Right renal cortex interstitium (tissue), 3 donors: ENCODE measurements around the gene EFCAB14. TPM values are rescaled to one million over a fixed set of nuclear protein-coding genes. Genes with fewer than 3 reads are reported as not detected.
A peak's percentile ranks its signal among the peaks of the same experiment; 100 is the strongest.
"Not testable (repeated sequence)": the region's sequence is repeated elsewhere in the genome, so short reads cannot be mapped to it uniquely, and the experiment has no call there.

Source experiments
- DNase-seq, 3 donors: peaks; one replicate each; pipeline ENCODE4 v3.0.0-alpha.2; 2013; ENCODE audit warnings: low read depth in 3 of 3, low spot score in 2 of 3
- polyA plus RNA-seq, 3 donors: library from polyadenylated mRNA; unstranded; fragments of 120-200 nt; gene quantifications; one replicate each; pipeline ENCODE4 v1.2.1, GENCODE V29; 2013; ENCODE audit not compliant: insufficient read length in 3 of 3

Gene EFCAB14
- polyA plus RNA-seq, 3 donors = 109 to 111 (median 110) TPM

GRCh38 chr1:46657775-46658174, 61.1 kb downstream of the EFCAB14 start:
- DNase-seq = no peak

- DNase-seq = no peak
Measured at GRCh38 chr1:46656643-46657042, 62.3 kb downstream of the EFCAB14 start.

GRCh38 chr1:46655848-46656247, 63.1 kb downstream of the EFCAB14 start:
- DNase-seq = no peak

GRCh38 chr1:46654698-46655097, 64.2 kb downstream of the EFCAB14 start:
- DNase-seq = not testable (repeated sequence)

- DNase-seq = no peak
Measured at GRCh38 chr1:46654012-46654411, 64.9 kb downstream of the EFCAB14 start.

GRCh38 chr1:46653405-46653958, 65.4 kb downstream of the EFCAB14 start:
- DNase-seq = peak in 1 of 3 donors; percentile 10

GRCh38 chr1:46652321-46653100, 66.4 kb downstream of the EFCAB14 start:
- no peak for DNase-seq

- not testable (repeated sequence) for DNase-seq
Measured at GRCh38 chr1:46651152-46651551, 67.8 kb downstream of the EFCAB14 start.

GRCh38 chr1:46650491-46650890, 68.4 kb downstream of the EFCAB14 start:
- DNase-seq = no peak

- no peak for DNase-seq
Measured at GRCh38 chr1:46649764-46650163, 69.2 kb downstream of the EFCAB14 start.

GRCh38 chr1:46647611-46648010, 71.3 kb downstream of the EFCAB14 start:
- no peak for DNase-seq

GRCh38 chr1:46646844-46647243, 72.1 kb downstream of the EFCAB14 start:
- DNase-seq = no peak

GRCh38 chr1:46646331-46646730, 72.6 kb downstream of the EFCAB14 start:
- no peak for DNase-seq

GRCh38 chr1:46645815-46646214, 73.1 kb downstream of the EFCAB14 start:
- DNase-seq = no peak

GRCh38 chr1:46643368-46643775, 75.5 kb downstream of the EFCAB14 start:
- peak in 1 of 3 donors; percentile 21 for DNase-seq

- DNase-seq = no peak
Measured at GRCh38 chr1:46642115-46642680, 76.7 kb downstream of the EFCAB14 start.

- DNase-seq = no peak
Measured at GRCh38 chr1:46639547-46639946, 79.4 kb downstream of the EFCAB14 start.

- DNase-seq = no peak
Measured at GRCh38 chr1:46638921-46639320, 80.0 kb downstream of the EFCAB14 start.

- no peak for DNase-seq
Measured at GRCh38 chr1:46637444-46638083, 81.3 kb downstream of the EFCAB14 start.

GRCh38 chr1:46635205-46635604, 83.7 kb downstream of the EFCAB14 start:
- no peak for DNase-seq

- DNase-seq = no peak
Measured at GRCh38 chr1:46630719-46631118, 88.2 kb downstream of the EFCAB14 start.
